Measurements from ENCODE around the gene ERICH3. TPM values are rescaled to one million over a fixed set of nuclear protein-coding genes. Genes with fewer than 3 reads are reported as not detected.

The ERICH3 gene
- total RNA-seq, 2 experiments from 2014 or later, result not detected

DNA sequence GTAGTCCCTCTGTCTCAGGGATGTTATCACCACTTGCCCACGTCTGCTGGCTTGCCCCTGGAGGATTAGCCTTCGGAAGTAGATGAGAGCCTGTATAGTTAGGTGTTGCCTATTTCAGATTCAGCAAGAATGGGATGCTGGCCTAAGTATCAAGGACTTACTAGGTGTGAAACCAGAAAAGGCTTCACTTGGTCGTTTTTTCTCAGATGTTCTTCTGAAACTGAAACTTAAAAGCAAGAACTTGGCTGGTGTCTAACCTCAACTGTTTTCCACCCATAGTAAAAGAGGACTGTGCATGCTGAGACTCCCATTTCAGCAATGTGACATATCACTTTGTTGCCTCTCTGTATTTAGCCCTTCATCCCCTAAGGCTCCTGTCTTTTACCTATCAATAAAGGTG lies 94.2 kb downstream of the ERICH3 start:
- POLR2A ChIA-PET, result interaction anchor here (0.6 kb wide), 1 partner anchor 184 kb away, joined by 5 read pairs; no protein-coding TSS in a partner anchor
- H3K36me3 Mint-ChIP-seq (ENCODE audit: low read depth), result no peaks in the 10 kb centered on the region
- no peak for ATAC-seq (ENCODE audit: poor library complexity)
- CTCF ChIA-PET, result no interaction called here
- no peaks in the 10 kb centered on the region for H3K4me1 Mint-ChIP-seq (ENCODE audit: low read depth)
- Histone ChIP-seq H3K27me3 (ENCODE audit: control insufficient read depth in 1 of 2, insufficient read depth in 2 of 2, low read length in 2 of 2) (no peaks in the 10 kb centered on the region), H3K4me1 (ENCODE audit: insufficient read depth, low read length) (no peaks in the 10 kb centered on the region), H3K4me3 (ENCODE audit: low read length) (no peak overlapping the region), H3K9me3 (ENCODE audit: control insufficient read depth in 1 of 2, insufficient read depth in 1 of 2, low read length in 2 of 2) (no peaks in the 10 kb centered on the region), H3K27ac (ENCODE audit: low read depth in 1 of 2, low read length in 2 of 2) (no peak overlapping the region), H3K36me3 (ENCODE audit: insufficient read depth, low read length) (no peaks in the 10 kb centered on the region)
- H3K4me3 Mint-ChIP-seq, result no peak overlapping the region
- no peaks in the 10 kb centered on the region for H3K27me3 Mint-ChIP-seq
- no peaks in the 10 kb centered on the region for H3K9me3 Mint-ChIP-seq
- intact Hi-C loops (cut with DNase I, micrococcal nuclease), result no loop called here
- H3K27ac Mint-ChIP-seq, result no peak overlapping the region
- TF ChIP-seq, protein P1, sequence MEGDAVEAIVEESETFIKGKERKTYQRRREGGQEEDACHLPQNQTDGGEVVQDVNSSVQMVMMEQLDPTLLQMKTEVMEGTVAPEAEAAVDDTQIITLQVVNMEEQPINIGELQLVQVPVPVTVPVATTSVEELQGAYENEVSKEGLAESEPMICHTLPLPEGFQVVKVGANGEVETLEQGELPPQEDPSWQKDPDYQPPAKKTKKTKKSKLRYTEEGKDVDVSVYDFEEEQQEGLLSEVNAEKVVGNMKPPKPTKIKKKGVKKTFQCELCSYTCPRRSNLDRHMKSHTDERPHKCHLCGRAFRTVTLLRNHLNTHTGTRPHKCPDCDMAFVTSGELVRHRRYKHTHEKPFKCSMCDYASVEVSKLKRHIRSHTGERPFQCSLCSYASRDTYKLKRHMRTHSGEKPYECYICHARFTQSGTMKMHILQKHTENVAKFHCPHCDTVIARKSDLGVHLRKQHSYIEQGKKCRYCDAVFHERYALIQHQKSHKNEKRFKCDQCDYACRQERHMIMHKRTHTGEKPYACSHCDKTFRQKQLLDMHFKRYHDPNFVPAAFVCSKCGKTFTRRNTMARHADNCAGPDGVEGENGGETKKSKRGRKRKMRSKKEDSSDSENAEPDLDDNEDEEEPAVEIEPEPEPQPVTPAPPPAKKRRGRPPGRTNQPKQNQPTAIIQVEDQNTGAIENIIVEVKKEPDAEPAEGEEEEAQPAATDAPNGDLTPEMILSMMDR (IDR thresholded peaks at IDR 0.05), result no peak
- DNase-seq, result peak in 1 of 14 experiments; percentile 32

DNA sequence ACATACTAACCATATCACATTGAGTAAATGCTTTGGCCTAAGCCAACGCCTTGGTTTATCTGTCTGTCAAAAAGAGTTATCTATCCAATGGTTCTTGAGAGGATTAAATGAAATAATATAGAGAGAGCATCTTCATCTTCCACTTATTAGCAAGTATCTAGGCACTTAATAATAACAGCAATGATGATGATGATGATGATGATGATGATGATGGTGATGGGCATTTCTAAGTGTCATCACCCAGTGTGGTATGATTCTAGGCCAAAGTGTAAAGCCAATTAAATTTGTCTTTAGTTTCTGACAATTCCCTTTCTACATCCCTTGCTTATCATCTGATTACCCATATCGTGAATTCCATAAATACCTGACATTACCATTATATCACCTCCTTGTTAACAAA lies 95.5 kb downstream of the ERICH3 start:
- ATAC-seq (ENCODE audit: poor library complexity) (no peak), DNase-seq (no peak)
- Histone ChIP-seq H3K4me1 (ENCODE audit: insufficient read depth, low read length) (no peaks in the 10 kb centered on the region), H3K4me3 (ENCODE audit: low read length) (no peak overlapping the region), H3K36me3 (ENCODE audit: insufficient read depth, low read length) (no peaks in the 10 kb centered on the region), H3K27me3 (ENCODE audit: control insufficient read depth in 1 of 2, insufficient read depth in 2 of 2, low read length in 2 of 2) (no peaks in the 10 kb centered on the region), H3K27ac (ENCODE audit: low read depth in 1 of 2, low read length in 2 of 2) (no peak overlapping the region), H3K9me3 (ENCODE audit: control insufficient read depth in 1 of 2, insufficient read depth in 1 of 2, low read length in 2 of 2) (no peaks in the 10 kb centered on the region)
- H3K27ac Mint-ChIP-seq, result no peak overlapping the region
- H3K4me3 Mint-ChIP-seq, result no peak overlapping the region
- H3K4me1 Mint-ChIP-seq (ENCODE audit: low read depth), result no peaks in the 10 kb centered on the region
- ChIA-PET CTCF (no interaction called here), POLR2A (no interaction called here)
- TF ChIP-seq, protein P1 (IDR thresholded peaks at IDR 0.05), result no peak
- H3K36me3 Mint-ChIP-seq (ENCODE audit: low read depth), result no peaks in the 10 kb centered on the region
- intact Hi-C loops (cut with DNase I, micrococcal nuclease), result no loop called here
- no peaks in the 10 kb centered on the region for H3K27me3 Mint-ChIP-seq
- H3K9me3 Mint-ChIP-seq, result no peaks in the 10 kb centered on the region

DNA sequence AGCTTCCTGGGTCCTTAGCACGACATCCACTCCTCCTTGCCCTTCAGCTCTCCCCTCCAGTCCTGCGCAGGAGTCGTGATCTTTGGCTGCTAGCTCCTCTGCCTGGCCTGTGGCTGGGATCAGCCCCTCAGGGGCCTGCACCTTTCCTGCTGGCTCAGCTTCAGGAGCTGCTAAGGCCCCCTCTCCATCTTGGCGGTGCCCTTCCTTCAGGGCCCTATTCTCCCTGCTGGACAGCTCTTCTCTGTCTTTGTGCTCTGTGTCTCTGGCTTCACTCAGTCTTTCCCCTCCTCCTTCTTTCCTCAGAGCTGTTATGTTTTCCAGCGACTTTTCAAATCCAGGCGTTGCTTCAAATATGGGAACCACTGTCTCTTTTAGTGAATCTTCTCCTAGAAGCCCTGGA lies 101.7 kb downstream of the ERICH3 start:
- DNase-seq, result no peak
- no peak overlapping the region for H3K27ac ChIP-seq (ENCODE audit: low read depth in 1 of 2, low read length in 2 of 2)
- CTCF ChIA-PET, result no interaction called here
- Mint-ChIP-seq H3K27me3 (no peaks in the 10 kb centered on the region), H3K4me1 (ENCODE audit: low read depth) (no peaks in the 10 kb centered on the region), H3K4me3 (no peak overlapping the region), H3K9me3 (no peaks in the 10 kb centered on the region), H3K27ac (no peak overlapping the region), H3K36me3 (ENCODE audit: low read depth) (no peaks in the 10 kb centered on the region)
- H3K27me3 ChIP-seq (ENCODE audit: control insufficient read depth in 1 of 2, insufficient read depth in 2 of 2, low read length in 2 of 2), result peaks cover 0 to 5% of the 10 kb centered on the region in 2 experiments
- H3K4me1 ChIP-seq (ENCODE audit: insufficient read depth, low read length), result no peaks in the 10 kb centered on the region
- TF ChIP-seq, protein P1 (IDR thresholded peaks at IDR 0.05), result no peak
- POLR2A ChIA-PET, result no interaction called here
- peaks cover 0 to 3% of the 10 kb centered on the region in 2 experiments for H3K9me3 ChIP-seq (ENCODE audit: control insufficient read depth in 1 of 2, insufficient read depth in 1 of 2, low read length in 2 of 2)
- intact Hi-C loops (cut with DNase I, micrococcal nuclease), result no loop called here
- no peak for ATAC-seq (ENCODE audit: poor library complexity)
- H3K36me3 ChIP-seq (ENCODE audit: insufficient read depth, low read length), result no peaks in the 10 kb centered on the region
- no peak overlapping the region for H3K4me3 ChIP-seq (ENCODE audit: low read length)

Data from CD4-positive, alpha-beta T cell (primary cell).